HEK293 (cell line): Measurements from ENCODE around the gene ADPRH.

Source experiments
- CTCF ChIA-PET: fragments of 350-600 bp; formaldehyde crosslinking; extraction: SDS; loops from one replicate; lab custom pipeline; 2021; ENCODE audit warnings: antibody characterized with exemption; lab: Yijun Ruan, JAX
- POLR2A ChIA-PET: fragments of 300-600 bp; formaldehyde crosslinking; extraction: SDS; loops from one replicate; lab custom pipeline; 2020; ENCODE audit warnings: antibody characterized with exemption, inconsistent platforms; lab: Yijun Ruan, JAX
- H3K27ac ChIP-seq: fragments of 200-500 bp; sonication (Bioruptor generic); 2 replicates; pipeline ENCODE4 v1.5.1; 2014; ENCODE audit warnings: low read depth, low read length, control low read depth, inconsistent platforms; ENCODE audit errors: extremely low read depth
- H3K36me3 ChIP-seq, 2 experiments: fragments of 200-500 bp in 1 of 2; sonication (Bioruptor generic) in 1 of 2; 1 replicate in 1 of 2; 2 replicates in 1 of 2; pipeline ENCODE4 v1.5.1; 2014 to 2017; ENCODE audit warnings: inconsistent platforms in 2 of 2, low read length in 2 of 2; ENCODE audit not compliant: control insufficient read depth in 2 of 2, insufficient read depth in 1 of 2
- H3K4me1 ChIP-seq: fragments of 200-500 bp; sonication (Bioruptor generic); 2 replicates; pipeline ENCODE4 v1.5.1; 2014; ENCODE audit warnings: mild to moderate bottlenecking, low read length, inconsistent platforms; ENCODE audit not compliant: control insufficient read depth, insufficient read depth
- H3K4me3 ChIP-seq: 2 replicates; pipeline ENCODE4 v1.5.1; 2011; ENCODE audit warnings: low read depth, mild to moderate bottlenecking, control low read depth, low read length, moderate library complexity
- H3K9me3 ChIP-seq: fragments of 200-500 bp; sonication (Bioruptor generic); 2 replicates; pipeline ENCODE4 v1.5.1; 2014; ENCODE audit warnings: low read depth, low read length, inconsistent platforms; ENCODE audit not compliant: control insufficient read depth, insufficient read depth
- EGR2 ChIP-seq: fragments of 450-650 bp; formaldehyde crosslinking; IDR thresholded peaks from 2 replicates; pipeline ENCODE4 v1.5.1; 2016; ENCODE audit warnings: low read depth, missing biosample characterization, missing genetic modification characterization
- KLF17 ChIP-seq: fragments of 450-650 bp; formaldehyde crosslinking; IDR thresholded peaks from 2 replicates; pipeline ENCODE4 v1.5.1; 2016; ENCODE audit warnings: missing biosample characterization, missing genetic modification characterization
- PRDM1 ChIP-seq: fragments of 450-650 bp; formaldehyde crosslinking; IDR thresholded peaks from 2 replicates; pipeline ENCODE4; 2016; ENCODE audit warnings: missing biosample characterization, missing genetic modification characterization
- SCRT2 ChIP-seq: fragments of 450-650 bp; formaldehyde crosslinking; IDR thresholded peaks from 2 replicates; pipeline ENCODE4 v1.5.1; 2016; ENCODE audit warnings: missing biosample characterization, missing genetic modification characterization
- WT1 ChIP-seq: fragments of 450-650 bp; formaldehyde crosslinking; IDR thresholded peaks from 2 replicates; pipeline ENCODE4 v1.5.1; 2016; ENCODE audit warnings: missing biosample characterization, missing genetic modification characterization
- YY2 ChIP-seq: fragments of 450-650 bp; formaldehyde crosslinking; IDR thresholded peaks from 2 replicates; pipeline ENCODE4 v1.5.1; 2016; ENCODE audit warnings: missing biosample characterization, missing genetic modification characterization
- ZFHX2 ChIP-seq: fragments of 450-650 bp; formaldehyde crosslinking; conservative IDR thresholded peaks from 2 replicates; pipeline ENCODE4 v1.5.1; 2016; ENCODE audit warnings: missing biosample characterization, missing genetic modification characterization
- ZNF138 ChIP-seq: fragments of 450-650 bp; formaldehyde crosslinking; IDR thresholded peaks from 2 replicates; pipeline ENCODE4 v1.5.1; 2016; ENCODE audit warnings: missing biosample characterization, missing genetic modification characterization, borderline replicate concordance
- ZNF157 ChIP-seq: fragments of 450-650 bp; formaldehyde crosslinking; IDR thresholded peaks from 2 replicates; pipeline ENCODE4 v1.5.1; 2016; ENCODE audit warnings: missing biosample characterization, missing genetic modification characterization
- ZNF23 ChIP-seq: fragments of 450-650 bp; formaldehyde crosslinking; IDR thresholded peaks from 2 replicates; pipeline ENCODE4 v1.5.1; 2016; ENCODE audit warnings: missing biosample characterization, missing genetic modification characterization, borderline replicate concordance
- ZNF248 ChIP-seq: fragments of 450-650 bp; formaldehyde crosslinking; IDR thresholded peaks from 2 replicates; pipeline ENCODE4 v1.5.1; 2017; ENCODE audit warnings: missing biosample characterization, missing genetic modification characterization
- ZNF302 ChIP-seq: fragments of 450-650 bp; formaldehyde crosslinking; IDR thresholded peaks from 2 replicates; pipeline ENCODE4 v1.5.1; 2016; ENCODE audit warnings: missing biosample characterization, missing genetic modification characterization, low read depth
- ZNF366 ChIP-seq: fragments of 450-650 bp; formaldehyde crosslinking; conservative IDR thresholded peaks from 2 replicates; pipeline ENCODE4 v1.5.1; 2016; ENCODE audit warnings: missing biosample characterization, missing genetic modification characterization
- ZNF394 ChIP-seq: fragments of 450-650 bp; formaldehyde crosslinking; IDR thresholded peaks from 2 replicates; pipeline ENCODE4 v1.5.1; 2016; ENCODE audit warnings: missing biosample characterization, missing genetic modification characterization, mild to moderate bottlenecking, moderate library complexity, borderline replicate concordance
- ZNF473 ChIP-seq: fragments of 450-650 bp; formaldehyde crosslinking; IDR thresholded peaks from 2 replicates; pipeline ENCODE4 v1.5.1; 2017; ENCODE audit warnings: missing biosample characterization, missing genetic modification characterization
- ZNF529 ChIP-seq: fragments of 450-650 bp; formaldehyde crosslinking; IDR thresholded peaks from 2 replicates; pipeline ENCODE4 v1.5.1; 2017; ENCODE audit warnings: missing genetic modification characterization, missing biosample characterization; ENCODE audit not compliant: insufficient replicate concordance
- ZNF654 ChIP-seq: fragments of 450-650 bp; formaldehyde crosslinking; IDR thresholded peaks from 2 replicates; pipeline ENCODE4 v1.5.1; 2016; ENCODE audit warnings: low read depth, missing biosample characterization, missing genetic modification characterization
- ZNF768 ChIP-seq: fragments of 450-650 bp; formaldehyde crosslinking; IDR thresholded peaks from 2 replicates; pipeline ENCODE4 v1.5.1; 2018; ENCODE audit warnings: missing biosample characterization, mild to moderate bottlenecking, missing genetic modification characterization
- TF ChIP-seq, protein P1 (sequence below): fragments of 450-650 bp; formaldehyde crosslinking; IDR thresholded peaks from 2 replicates; pipeline ENCODE4 v1.5.1; 2016; ENCODE audit warnings: missing biosample characterization, missing genetic modification characterization
- TF ChIP-seq, protein P2 (sequence below): fragments of 450-650 bp; formaldehyde crosslinking; IDR thresholded peaks from 2 replicates; pipeline ENCODE4 v1.5.1; 2016; ENCODE audit warnings: missing biosample characterization, missing genetic modification characterization
- TF ChIP-seq, protein P3 (sequence below): fragments of 450-650 bp; formaldehyde crosslinking; IDR thresholded peaks from 2 replicates; pipeline ENCODE4; 2016; ENCODE audit warnings: missing biosample characterization, missing genetic modification characterization
- TF ChIP-seq, protein P4 (sequence below): fragments of 450-650 bp; formaldehyde crosslinking; IDR thresholded peaks from 2 replicates; pipeline ENCODE4 v1.5.0; 2017; ENCODE audit warnings: missing biosample characterization, missing genetic modification characterization, borderline replicate concordance

ADPRH gene

GRCh38 chr3:119586733-119587172 is 7.5 kb downstream of the ADPRH start:
- CTCF ChIA-PET: no interaction called here
- Histone ChIP-seq H3K27ac (no peak overlapping the region), H3K4me3 (no peak overlapping the region), H3K36me3 (no peaks in the 10 kb centered on the region), H3K9me3 (no peaks in the 10 kb centered on the region), H3K4me1 (no peaks in the 10 kb centered on the region)
- POLR2A ChIA-PET: no interaction called here
- no peak for TF ChIP-seq YY2 (tag by site-specific recombination)
- TF ChIP-seq, protein P1, sequence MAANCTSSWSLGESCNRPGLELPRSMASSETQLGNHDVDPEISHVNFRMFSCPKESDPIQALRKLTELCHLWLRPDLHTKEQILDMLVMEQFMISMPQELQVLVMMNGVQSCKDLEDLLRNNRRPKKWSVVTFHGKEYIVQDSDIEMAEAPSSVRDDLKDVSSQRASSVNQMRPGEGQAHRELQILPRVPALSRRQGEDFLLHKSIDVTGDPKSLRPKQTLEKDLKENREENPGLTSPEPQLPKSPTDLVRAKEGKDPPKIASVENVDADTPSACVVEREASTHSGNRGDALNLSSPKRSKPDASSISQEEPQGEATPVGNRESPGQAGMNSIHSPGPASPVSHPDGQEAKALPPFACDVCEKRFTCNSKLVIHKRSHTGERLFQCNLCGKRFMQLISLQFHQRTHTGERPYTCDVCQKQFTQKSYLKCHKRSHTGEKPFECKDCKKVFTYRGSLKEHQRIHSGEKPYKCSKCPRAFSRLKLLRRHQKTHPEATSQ (tag by site-specific recombination): no peak
- TF ChIP-seq, protein P2, sequence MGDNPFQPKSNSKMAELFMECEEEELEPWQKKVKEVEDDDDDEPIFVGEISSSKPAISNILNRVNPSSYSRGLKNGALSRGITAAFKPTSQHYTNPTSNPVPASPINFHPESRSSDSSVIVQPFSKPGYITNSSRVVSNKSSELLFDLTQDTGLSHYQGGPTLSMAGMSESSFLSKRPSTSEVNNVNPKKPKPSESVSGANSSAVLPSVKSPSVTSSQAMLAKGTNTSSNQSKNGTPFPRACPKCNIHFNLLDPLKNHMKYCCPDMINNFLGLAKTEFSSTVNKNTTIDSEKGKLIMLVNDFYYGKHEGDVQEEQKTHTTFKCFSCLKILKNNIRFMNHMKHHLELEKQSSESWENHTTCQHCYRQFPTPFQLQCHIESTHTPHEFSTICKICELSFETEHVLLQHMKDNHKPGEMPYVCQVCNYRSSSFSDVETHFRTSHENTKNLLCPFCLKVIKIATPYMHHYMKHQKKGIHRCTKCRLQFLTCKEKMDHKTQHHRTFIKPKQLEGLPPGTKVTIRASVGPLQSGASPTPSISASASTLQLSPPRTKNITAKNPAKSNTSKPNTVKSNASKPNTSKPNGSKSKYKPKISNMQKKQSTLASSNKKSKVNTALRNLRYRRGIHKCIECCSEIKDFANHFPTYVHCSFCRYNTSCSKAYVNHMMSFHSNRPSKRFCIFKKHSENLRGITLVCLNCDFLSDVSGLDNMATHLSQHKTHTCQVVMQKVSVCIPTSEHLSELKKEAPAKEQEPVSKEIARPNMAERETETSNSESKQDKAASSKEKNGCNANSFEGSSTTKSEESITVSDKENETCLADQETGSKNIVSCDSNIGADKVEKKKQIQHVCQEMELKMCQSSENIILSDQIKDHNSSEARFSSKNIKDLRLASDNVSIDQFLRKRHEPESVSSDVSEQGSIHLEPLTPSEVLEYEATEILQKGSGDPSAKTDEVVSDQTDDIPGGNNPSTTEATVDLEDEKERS (tag by site-specific recombination): no peak
- TF ChIP-seq PRDM1 (tag by site-specific recombination): no peak
- no peak for TF ChIP-seq ZNF654 (tag by site-specific recombination)

DNA sequence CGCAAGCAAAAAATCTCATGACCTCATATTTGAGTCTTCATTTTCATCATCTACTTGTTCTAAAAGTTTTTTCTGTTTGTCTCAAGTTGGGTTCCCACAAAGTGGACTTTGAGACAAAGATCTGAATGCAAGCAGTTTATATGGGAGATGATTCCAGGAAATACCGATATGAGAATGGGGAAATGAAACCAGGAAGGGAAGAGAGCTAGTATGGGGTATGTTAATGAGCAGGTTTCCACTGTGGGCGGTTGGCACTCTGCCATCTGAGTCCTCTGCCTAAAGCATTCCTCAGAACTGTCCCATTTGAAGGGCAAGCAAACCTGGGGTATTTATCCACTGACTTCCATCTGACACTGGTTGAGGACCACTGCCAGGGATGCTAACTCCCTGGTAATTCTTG is 8.8 kb downstream of the ADPRH start:
- no peaks in the 10 kb centered on the region for H3K4me1 ChIP-seq
- no peak for TF ChIP-seq WT1 (tag by site-specific recombination)
- no peak for TF ChIP-seq ZNF248 (tag by site-specific recombination)
- no peak for TF ChIP-seq ZNF366 (tag by site-specific recombination)
- no peak for TF ChIP-seq SCRT2 (tag by site-specific recombination)
- no peak for TF ChIP-seq ZNF302 (tag by site-specific recombination)
- TF ChIP-seq ZNF23 (tag by site-specific recombination): no peak
- TF ChIP-seq, protein P3, sequence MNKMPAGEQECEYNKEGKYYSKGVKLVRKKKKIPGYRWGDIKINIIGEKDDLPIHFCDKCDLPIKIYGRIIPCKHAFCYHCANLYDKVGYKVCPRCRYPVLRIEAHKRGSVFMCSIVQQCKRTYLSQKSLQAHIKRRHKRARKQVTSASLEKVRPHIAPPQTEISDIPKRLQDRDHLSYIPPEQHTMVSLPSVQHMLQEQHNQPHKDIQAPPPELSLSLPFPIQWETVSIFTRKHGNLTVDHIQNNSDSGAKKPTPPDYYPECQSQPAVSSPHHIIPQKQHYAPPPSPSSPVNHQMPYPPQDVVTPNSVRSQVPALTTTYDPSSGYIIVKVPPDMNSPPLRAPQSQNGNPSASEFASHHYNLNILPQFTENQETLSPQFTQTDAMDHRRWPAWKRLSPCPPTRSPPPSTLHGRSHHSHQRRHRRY: no peak
- TF ChIP-seq, all 188 proteins: peak for 0
- H3K36me3 ChIP-seq: no peaks in the 10 kb centered on the region
- no peak overlapping the region for H3K4me3 ChIP-seq
- no peaks in the 10 kb centered on the region for H3K9me3 ChIP-seq
- ChIA-PET POLR2A (interaction anchor here (1.1 kb wide), 1 partner anchor 90 kb away, joined by 3 read pairs; the partner anchor contains the start of gene TIMMDC1), CTCF (no interaction called here)
- no peak overlapping the region for H3K27ac ChIP-seq

DNA sequence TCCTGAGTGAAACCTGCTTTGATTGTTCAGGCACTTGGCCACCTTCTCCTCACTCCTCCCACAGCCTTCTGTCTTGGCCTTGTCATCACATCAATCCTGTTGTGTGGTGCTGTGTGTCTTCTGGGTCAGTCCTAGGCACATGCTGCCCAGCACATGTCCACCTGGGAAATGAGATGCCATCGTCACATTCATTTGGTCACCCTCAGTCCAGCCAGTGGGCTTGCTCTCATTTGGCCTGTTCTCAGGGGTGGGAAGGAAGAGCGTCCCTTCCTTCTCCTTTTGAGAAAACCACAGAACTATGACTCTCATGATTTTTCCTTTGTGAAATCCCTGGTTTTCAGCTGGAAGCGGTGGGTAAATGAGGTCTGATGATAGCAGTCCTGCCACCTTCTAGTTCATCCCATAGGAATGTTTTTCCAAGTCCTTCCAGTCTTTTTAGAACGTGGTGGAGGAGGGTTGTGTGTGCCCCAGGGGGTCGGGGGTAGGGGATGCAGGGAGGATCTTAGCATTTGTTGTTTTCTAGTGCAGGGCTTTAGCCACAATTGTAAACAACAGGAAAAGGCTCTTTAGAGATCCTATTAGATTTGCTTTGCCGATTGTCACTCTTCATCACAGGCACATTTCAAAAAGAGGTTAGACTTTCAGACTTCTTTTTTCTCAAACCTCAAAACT is 9.9 kb downstream of the ADPRH start:
- Histone ChIP-seq H3K27ac (no peak overlapping the region), H3K9me3 (no peaks in the 10 kb centered on the region), H3K4me1 (no peaks in the 10 kb centered on the region), H3K4me3 (no peak overlapping the region), H3K36me3 (no peaks in the 10 kb centered on the region)
- ChIA-PET POLR2A (interaction anchor here (1.1 kb wide), 1 partner anchor 91 kb away, joined by 3 read pairs; the partner anchor contains the start of gene TIMMDC1), CTCF (no interaction called here)
- no peak for TF ChIP-seq ZNF394
- TF ChIP-seq ZNF473 (tag by site-specific recombination): no peak
- no peak for TF ChIP-seq KLF17
- no peak for TF ChIP-seq ZNF157 (tag by site-specific recombination)
- no peak for TF ChIP-seq ZNF768 (tag by site-specific recombination)
- no peak for TF ChIP-seq ZFHX2
- TF ChIP-seq EGR2 (tag by site-specific recombination): no peak
- no peak for TF ChIP-seq ZNF529 (tag by site-specific recombination)
- TF ChIP-seq, protein P4, sequence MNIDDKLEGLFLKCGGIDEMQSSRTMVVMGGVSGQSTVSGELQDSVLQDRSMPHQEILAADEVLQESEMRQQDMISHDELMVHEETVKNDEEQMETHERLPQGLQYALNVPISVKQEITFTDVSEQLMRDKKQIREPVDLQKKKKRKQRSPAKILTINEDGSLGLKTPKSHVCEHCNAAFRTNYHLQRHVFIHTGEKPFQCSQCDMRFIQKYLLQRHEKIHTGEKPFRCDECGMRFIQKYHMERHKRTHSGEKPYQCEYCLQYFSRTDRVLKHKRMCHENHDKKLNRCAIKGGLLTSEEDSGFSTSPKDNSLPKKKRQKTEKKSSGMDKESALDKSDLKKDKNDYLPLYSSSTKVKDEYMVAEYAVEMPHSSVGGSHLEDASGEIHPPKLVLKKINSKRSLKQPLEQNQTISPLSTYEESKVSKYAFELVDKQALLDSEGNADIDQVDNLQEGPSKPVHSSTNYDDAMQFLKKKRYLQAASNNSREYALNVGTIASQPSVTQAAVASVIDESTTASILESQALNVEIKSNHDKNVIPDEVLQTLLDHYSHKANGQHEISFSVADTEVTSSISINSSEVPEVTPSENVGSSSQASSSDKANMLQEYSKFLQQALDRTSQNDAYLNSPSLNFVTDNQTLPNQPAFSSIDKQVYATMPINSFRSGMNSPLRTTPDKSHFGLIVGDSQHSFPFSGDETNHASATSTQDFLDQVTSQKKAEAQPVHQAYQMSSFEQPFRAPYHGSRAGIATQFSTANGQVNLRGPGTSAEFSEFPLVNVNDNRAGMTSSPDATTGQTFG (tag by site-specific recombination): no peak
- TF ChIP-seq ZNF138 (tag by site-specific recombination): no peak
- no peak for TF ChIP-seq ZNF302 (tag by site-specific recombination)
